Mammary epithelial cell (primary cell): ENCODE measurements around the gene ARHGEF28.

Source experiments
- EZH2 ChIP-seq: IDR thresholded peaks from 2 replicates; pipeline ENCODE4 v1.6.1; 2012; ENCODE audit warnings: low read length, inconsistent platforms, borderline replicate concordance
- TF ChIP-seq, protein P1 (sequence below), 2 donors: IDR thresholded peaks in 1 of 2; conservative IDR thresholded peaks in 1 of 2; 2 replicates each; pipeline ENCODE4 v1.5.1; 2011 to 2012; ENCODE audit warnings: inconsistent platforms in 2 of 2, low read length in 2 of 2, mild to moderate bottlenecking in 2 of 2, control low read depth in 1 of 2, low read depth in 1 of 2; ENCODE audit not compliant: insufficient read depth in 1 of 2; ENCODE audit errors: extremely low read depth in 1 of 2

DNA sequence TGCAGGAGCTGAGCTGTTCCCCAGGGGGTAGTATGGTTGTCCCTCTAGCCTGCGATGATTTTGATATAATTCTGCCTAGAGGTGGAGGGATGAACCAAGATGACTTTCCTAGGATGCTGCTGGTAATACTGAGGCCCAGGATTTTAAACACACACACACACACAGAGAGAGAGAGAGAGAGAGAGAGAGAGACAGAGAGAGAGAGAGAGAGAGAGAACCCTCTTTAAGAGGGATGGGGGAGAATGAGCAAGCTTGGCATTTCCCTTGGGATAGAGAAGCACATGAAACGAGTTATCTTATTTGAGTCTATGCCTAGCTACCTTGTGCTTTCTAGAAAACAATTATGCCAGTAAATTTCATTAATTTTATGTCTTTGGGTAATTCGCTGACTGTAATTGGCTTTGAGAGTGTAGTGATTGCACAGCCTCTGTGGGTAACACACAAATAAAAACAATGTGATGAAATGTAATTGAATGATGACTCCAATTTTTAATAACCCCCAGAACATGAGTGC lies 338.4 kb downstream of the ARHGEF28 start:
- TF ChIP-seq, protein P1, sequence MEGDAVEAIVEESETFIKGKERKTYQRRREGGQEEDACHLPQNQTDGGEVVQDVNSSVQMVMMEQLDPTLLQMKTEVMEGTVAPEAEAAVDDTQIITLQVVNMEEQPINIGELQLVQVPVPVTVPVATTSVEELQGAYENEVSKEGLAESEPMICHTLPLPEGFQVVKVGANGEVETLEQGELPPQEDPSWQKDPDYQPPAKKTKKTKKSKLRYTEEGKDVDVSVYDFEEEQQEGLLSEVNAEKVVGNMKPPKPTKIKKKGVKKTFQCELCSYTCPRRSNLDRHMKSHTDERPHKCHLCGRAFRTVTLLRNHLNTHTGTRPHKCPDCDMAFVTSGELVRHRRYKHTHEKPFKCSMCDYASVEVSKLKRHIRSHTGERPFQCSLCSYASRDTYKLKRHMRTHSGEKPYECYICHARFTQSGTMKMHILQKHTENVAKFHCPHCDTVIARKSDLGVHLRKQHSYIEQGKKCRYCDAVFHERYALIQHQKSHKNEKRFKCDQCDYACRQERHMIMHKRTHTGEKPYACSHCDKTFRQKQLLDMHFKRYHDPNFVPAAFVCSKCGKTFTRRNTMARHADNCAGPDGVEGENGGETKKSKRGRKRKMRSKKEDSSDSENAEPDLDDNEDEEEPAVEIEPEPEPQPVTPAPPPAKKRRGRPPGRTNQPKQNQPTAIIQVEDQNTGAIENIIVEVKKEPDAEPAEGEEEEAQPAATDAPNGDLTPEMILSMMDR (conservative IDR thresholded peaks at IDR 0.05 in 1 of 2, IDR thresholded peaks at IDR 0.05 in 1 of 2; ENCODE audit: extremely low read depth in 1 of 2, insufficient read depth in 1 of 2, low read depth in 1 of 2, low read length in 2 of 2) = no peak
- no peak for TF ChIP-seq EZH2
